H1 (cell line): ENCODE data around the gene FOXO6. TPM values are rescaled to one million over a fixed set of nuclear protein-coding genes. Genes with fewer than 3 reads are reported as not detected.
A peak's percentile ranks its signal among the peaks of the same experiment; 100 is the strongest.

Experiments used
- CTCF ChIA-PET: fragments of 300-600 bp; sonication (Branson Sonifier 250); formaldehyde crosslinking; loops from one replicate; lab custom pipeline; 2021; ENCODE audit not compliant: partially characterized antibody; lab: Charles Lee
- POLR2A ChIA-PET: fragments of 300-600 bp; sonication (Branson Sonifier 250); formaldehyde crosslinking; loops from one replicate; lab custom pipeline; 2021; ENCODE audit warnings: inconsistent platforms; ENCODE audit not compliant: partially characterized antibody; lab: Charles Lee
- DNase-seq, 2 experiments: peaks; one replicate each; pipeline versions ENCODE4 v3.0.0 to v3.0.0-alpha.2; 2010 to 2022; ENCODE audit warnings: low spot score in 2 of 2, low read depth in 1 of 2, mixed read lengths in 1 of 2
- FAIRE-seq: peaks from 2 replicates; lab custom pipeline; 2011; peaks lifted over from hg19 to GRCh38; lab: Jason Lieb, UNC
- H2AFZ ChIP-seq: 2 replicates; pipeline ENCODE4 v1.8.1; 2012; ENCODE audit warnings: low read length, inconsistent platforms
- H2AK5ac ChIP-seq: 2 replicates; pipeline ENCODE4 v1.6.1; 2013; ENCODE audit warnings: low read depth, low read length
- H2BK120ac ChIP-seq: replicated peaks from 2 replicates; pipeline ENCODE3; 2013; ENCODE audit warnings: low read depth, low read length, inconsistent platforms
- H2BK12ac ChIP-seq: 2 replicates; pipeline ENCODE4 v1.6.1; 2013; ENCODE audit warnings: low read depth, low read length
- H2BK15ac ChIP-seq: 2 replicates; pipeline ENCODE4 v1.6.1; 2013; ENCODE audit warnings: low read length
- H2BK20ac ChIP-seq: 2 replicates; pipeline ENCODE4 v1.6.1; 2013; ENCODE audit warnings: low read length
- H2BK5ac ChIP-seq: 2 replicates; pipeline ENCODE4 v1.6.1; 2013; ENCODE audit warnings: low read depth, low read length
- H3K14ac ChIP-seq: 2 replicates; pipeline ENCODE4 v1.6.1; 2013; ENCODE audit warnings: inconsistent platforms; ENCODE audit not compliant: insufficient read length
- H3K18ac ChIP-seq: 2 replicates; pipeline ENCODE4 v1.6.1; 2013; ENCODE audit warnings: low read length; ENCODE audit errors: extremely low read depth
- H3K23ac ChIP-seq: 2 replicates; pipeline ENCODE4 v1.6.1; 2013; ENCODE audit warnings: inconsistent platforms; ENCODE audit not compliant: insufficient read length
- H3K23me2 ChIP-seq: 2 replicates; pipeline ENCODE4 v1.6.1; 2013; ENCODE audit warnings: low read depth, low read length
- H3K27ac ChIP-seq: 2 replicates; pipeline ENCODE4 v1.6.1; 2011; ENCODE audit warnings: low read depth, low read length, inconsistent platforms
- H3K27me3 ChIP-seq, 4 experiments: replicated peaks in 1 of 4; 1 replicate in 1 of 4; 2 replicates in 3 of 4; pipeline versions ENCODE4 v1.6.1 to v1.8.1; 2011 to 2013; ENCODE audit warnings: low read length in 3 of 4, mild to moderate bottlenecking in 3 of 4, inconsistent platforms in 2 of 4, mixed read lengths in 2 of 4, moderate library complexity in 1 of 4; ENCODE audit not compliant: control insufficient read depth in 3 of 4, insufficient read depth in 3 of 4; ENCODE audit errors: extremely low read depth in 1 of 4
- H3K36me3 ChIP-seq, 4 experiments: 2 replicates each; pipeline versions ENCODE4 v1.6.1 to v1.8.1; 2011 to 2013; ENCODE audit warnings: mild to moderate bottlenecking in 4 of 4, low read length in 3 of 4, moderate library complexity in 2 of 4, control low read depth in 1 of 4, inconsistent platforms in 1 of 4; ENCODE audit not compliant: insufficient read depth in 4 of 4, control insufficient read depth in 2 of 4
- H3K4ac ChIP-seq: replicated peaks from 2 replicates; pipeline ENCODE3; 2013; ENCODE audit warnings: low read length, low read depth, mixed read lengths, inconsistent platforms; ENCODE audit not compliant: insufficient read length
- H3K4me1 ChIP-seq, 4 experiments: replicated peaks in 1 of 4; 1 replicate in 1 of 4; 2 replicates in 3 of 4; pipeline versions ENCODE4 v1.6.1 to v1.8.1; 2011 to 2013; ENCODE audit warnings: low read length in 3 of 4, inconsistent platforms in 2 of 4, mixed read lengths in 1 of 4; ENCODE audit not compliant: insufficient read depth in 4 of 4, control insufficient read depth in 3 of 4
- H3K4me2 ChIP-seq, 2 experiments: 2 replicates each; pipeline versions ENCODE4 v1.6.1 to v1.8.1; 2011 to 2013; ENCODE audit warnings: low read depth in 2 of 2, low read length in 2 of 2, control low read depth in 1 of 2, inconsistent platforms in 1 of 2, mild to moderate bottlenecking in 1 of 2; ENCODE audit not compliant: insufficient read depth in 1 of 2
- H3K4me3 ChIP-seq, 4 experiments: fragments of 200-600, 300-600 bp in 1 of 4; sonication (generic), shearing (Covaris generic), sonication (Bioruptor Twin) in 1 of 4; 2 replicates each; pipeline versions ENCODE4 v1.5.1 to v1.8.1; 2011 to 2016; ENCODE audit warnings: low read length in 4 of 4, low read depth in 3 of 4, control low read depth in 2 of 4, inconsistent platforms in 2 of 4, mild to moderate bottlenecking in 2 of 4, mixed read lengths in 1 of 4, moderate library complexity in 1 of 4; ENCODE audit not compliant: insufficient read depth in 2 of 4; ENCODE audit errors: extremely low read depth in 1 of 4
- H3K56ac ChIP-seq: replicated peaks from 2 replicates; pipeline ENCODE3; 2013; ENCODE audit warnings: low read depth, mild to moderate bottlenecking, mixed read lengths, low read length, inconsistent platforms; ENCODE audit not compliant: insufficient read length
- H3K79me1 ChIP-seq: 2 replicates; pipeline ENCODE4 v1.6.1; 2013; ENCODE audit warnings: low read depth, low read length, control low read depth
- H3K79me2 ChIP-seq, 2 experiments: 2 replicates each; pipeline versions ENCODE4 v1.6.1 to v1.8.1; 2012 to 2013; ENCODE audit warnings: low read length in 2 of 2, mild to moderate bottlenecking in 2 of 2, inconsistent platforms in 1 of 2; ENCODE audit not compliant: insufficient read depth in 2 of 2, control insufficient read depth in 1 of 2
- H3K9ac ChIP-seq, 4 experiments: replicated peaks in 1 of 4; 1 replicate in 1 of 4; 2 replicates in 3 of 4; pipeline versions ENCODE4 v1.6.1 to v1.8.1; 2011 to 2013; ENCODE audit warnings: low read depth in 3 of 4, low read length in 3 of 4, control low read depth in 2 of 4, mild to moderate bottlenecking in 2 of 4, moderate library complexity in 2 of 4, inconsistent platforms in 1 of 4; ENCODE audit errors: extremely low read depth in 1 of 4
- H3K9me3 ChIP-seq, 2 experiments: 2 replicates each; pipeline versions ENCODE4 v1.6.1 to v1.8.1; 2012 to 2013; ENCODE audit warnings: mild to moderate bottlenecking in 2 of 2, moderate library complexity in 2 of 2, control low read depth in 1 of 2, inconsistent platforms in 1 of 2, low read depth in 1 of 2, low read length in 1 of 2, mixed read lengths in 1 of 2; ENCODE audit not compliant: insufficient read depth in 2 of 2
- H4K20me1 ChIP-seq, 2 experiments: replicated peaks in 1 of 2; 2 replicates each; pipeline versions ENCODE3 to v1.8.1; 2011 to 2013; ENCODE audit warnings: inconsistent platforms in 2 of 2, low read length in 2 of 2, mild to moderate bottlenecking in 1 of 2; ENCODE audit not compliant: insufficient read depth in 2 of 2, control insufficient read depth in 1 of 2
- H4K5ac ChIP-seq: 2 replicates; pipeline ENCODE4 v1.6.1; 2013; ENCODE audit warnings: low read length, low read depth, mixed read lengths, inconsistent platforms; ENCODE audit not compliant: insufficient read length
- H4K8ac ChIP-seq: 2 replicates; pipeline ENCODE4 v1.8.0; 2013; ENCODE audit warnings: mild to moderate bottlenecking, moderate library complexity, low read length, inconsistent platforms; ENCODE audit not compliant: insufficient read depth; ENCODE audit errors: extremely low read depth
- H4K91ac ChIP-seq: replicated peaks from 2 replicates; pipeline ENCODE3; 2013; ENCODE audit warnings: low read length, mixed read lengths, inconsistent platforms; ENCODE audit not compliant: insufficient read length
- BCL11A ChIP-seq, 2 experiments: IDR thresholded peaks; one replicate each; pipeline ENCODE4 v1.6.1; 2011; ENCODE audit warnings: low read depth in 2 of 2, low read length in 2 of 2, mild to moderate bottlenecking in 2 of 2
- CBX5 ChIP-seq: fragments of 300-800, 300-1000 bp; sonication (generic); IDR thresholded peaks from 2 replicates; pipeline ENCODE4 v1.7.1; 2016; ENCODE audit warnings: antibody characterized with exemption, low read length, low read depth
- CBX8 ChIP-seq: fragments of 300-800, 300-1000 bp; sonication (generic); IDR thresholded peaks from 2 replicates; pipeline ENCODE4 v1.7.1; 2016; ENCODE audit warnings: low read depth, low read length, borderline replicate concordance
- CEBPB ChIP-seq: IDR thresholded peaks from 2 replicates; pipeline ENCODE4 v1.6.1; 2012; ENCODE audit warnings: low read depth, low read length
- E2F6 ChIP-seq: IDR thresholded peaks from 2 replicates; pipeline ENCODE4 v1.6.1; 2012; ENCODE audit warnings: inconsistent platforms
- KDM1A ChIP-seq: fragments of 200-600, 300-600 bp; sonication (generic); IDR thresholded peaks from 2 replicates; pipeline ENCODE4 v1.7.1; 2016; ENCODE audit warnings: mild to moderate bottlenecking, low read length, borderline replicate concordance
- POLR2AphosphoS5 ChIP-seq: IDR thresholded peaks from 2 replicates; pipeline ENCODE4 v1.6.1; 2011; ENCODE audit warnings: low read depth, low read length
- POU5F1 ChIP-seq: IDR thresholded peaks from 2 replicates; pipeline ENCODE4 v1.6.1; 2011; ENCODE audit warnings: low read depth, mild to moderate bottlenecking, low read length, moderate library complexity
- RXRA ChIP-seq: IDR thresholded peaks from 2 replicates; pipeline ENCODE4 v1.6.1; 2011; ENCODE audit warnings: low read depth, mild to moderate bottlenecking, low read length, moderate library complexity; ENCODE audit not compliant: insufficient read depth
- SUZ12 ChIP-seq: fragments of 200-600 bp; sonication (generic); IDR thresholded peaks from 2 replicates; pipeline ENCODE4 v1.6.1; 2012; ENCODE audit warnings: mild to moderate bottlenecking, inconsistent platforms, low read length, moderate library complexity, mixed read lengths
- TAF7 ChIP-seq: optimal IDR thresholded peaks from 2 replicates; pipeline ENCODE3; 2011; ENCODE audit warnings: low read depth, mild to moderate bottlenecking, inconsistent platforms, low read length, moderate library complexity, borderline replicate concordance
- WGBS, 2 experiments: shearing (Covaris generic) in 1 of 2; methylation state at CpG; one replicate each; pipeline versions ENCODE4 v1.1.6 to v1.1.7; 2013 to 2015; ENCODE audit warnings: low lambda C conversion rate in 2 of 2, mixed read lengths in 2 of 2, inconsistent platforms in 1 of 2, low coverage in 1 of 2, missing lambda C conversion rate in 1 of 2; ENCODE audit not compliant: insufficient replicate concordance in 2 of 2, insufficient coverage in 1 of 2, insufficient read length in 1 of 2; ENCODE audit errors: extremely low coverage in 1 of 2, missing lambda C conversion rate in 1 of 2; 5-methylcytosine and 5-hydroxymethylcytosine counted together
- polyA plus RNA-seq, 7 experiments: library from polyadenylated mRNA; depleted of rRNA in 3 of 7; stranded (reverse) in 5 of 7; unstranded in 2 of 7; fragments of >200 nt in 5 of 7; fragments of 200-250 nt in 2 of 7; gene quantifications; 1 replicate in 5 of 7; 2 replicates in 1 of 7; 4 replicates in 1 of 7; pipeline versions ENCODE4 v1.2.1 to v1.2.3, GENCODE V29; 2011 to 2013; ENCODE audit warnings: missing spikeins in 2 of 7, mixed read lengths in 2 of 7
- total RNA-seq: library from RNA; stranded (reverse); fragmentation: NEBNext Ultra II Directional; extraction: Animal tissue kit (Norgen Biotek cat#: 25700); gene quantifications from 2 replicates; pipeline ENCODE4 v1.2.1, GENCODE V29; 2021

FOXO6 gene
- total and polyA plus RNA-seq, 2 of the 8 experiments (the other 6 are each of a cell fraction or from before 2014, with no cell fraction given), result 0.59 to 3.0 TPM

GRCh38 chr1:41428738-41429640, 67.8 kb downstream of the FOXO6 start:
- Histone ChIP-seq H3K4me1 (peaks cover 0 to 5% (median 3%) of the 10 kb centered on the region in 4 experiments; a peak in 4 of 7 replicates), H3K27me3 (no peaks in the 10 kb centered on the region), H2BK12ac (no peak overlapping the region), H4K91ac (no peak overlapping the region), H2BK5ac (no peak overlapping the region), H2BK20ac (no peak overlapping the region), H4K8ac (peak overlapping the region; percentile 29; the same call in 1 of the 2 replicates), H3K23me2 (peaks cover 12% of the 10 kb centered on the region; the same call in 1 of the 2 replicates), H2AK5ac (no peak overlapping the region), H3K79me1 (no peaks in the 10 kb centered on the region; the same call in 1 of the 2 replicates), H2AFZ (no peak overlapping the region), H3K9ac (no peak overlapping the region), H3K4ac (no peak overlapping the region), H3K4me2 (no peak overlapping the region), H3K36me3 (no peaks in the 10 kb centered on the region; a peak in 1 of 8 replicates), H3K9me3 (no peaks in the 10 kb centered on the region), H3K18ac (no peak overlapping the region), H3K4me3 (no peak overlapping the region), H2BK120ac (no peak overlapping the region), H3K23ac (no peak overlapping the region), H4K20me1 (peaks cover 0 to 14% of the 10 kb centered on the region in 2 experiments), H4K5ac (no peak overlapping the region), H3K14ac (no peak overlapping the region), H3K56ac (no peak overlapping the region), H3K79me2 (peaks cover 0 to 3% of the 10 kb centered on the region in 2 experiments; a peak in 1 of 4 replicates), H3K27ac (no peak overlapping the region), H2BK15ac (no peak overlapping the region)
- WGBS, 2 experiments, result 89% methylated on average over 16 of the region's 16 CpGs; no CpG with 5 or more reads in 1 of the 2 experiments
- POLR2A ChIA-PET, result interaction anchor here (0.9 kb wide), 1 partner anchor 108 kb away, joined by 3 read pairs; no protein-coding TSS in a partner anchor
- CTCF ChIA-PET, result interaction anchor here (0.6 to 16.2 kb wide), 10 partner anchors 12 to 159 kb away, joined by 3 to 420 read pairs (median 14); partner anchors contain the start of gene FOXO6
- no peak for FAIRE-seq
- no peak for DNase-seq
- TF ChIP-seq TAF7, result no peak
- no peak for TF ChIP-seq RXRA
- no peak for TF ChIP-seq BCL11A (IDR thresholded peaks at IDR 0.05; ENCODE audit: low read depth in 2 of 2, low read length in 2 of 2)
- TF ChIP-seq SUZ12, result no peak
- TF ChIP-seq KDM1A, result no peak
- no peak for TF ChIP-seq CBX8
- TF ChIP-seq CBX5, result no peak
- no peak for TF ChIP-seq POLR2AphosphoS5
- no peak for TF ChIP-seq E2F6
- TF ChIP-seq POU5F1, result no peak
- TF ChIP-seq CEBPB, result no peak
